HG03159 (cell line): Measurements from ENCODE around the gene GPR42.
"Not testable (repeated sequence)": the region's sequence is repeated elsewhere in the genome, so short reads cannot be mapped to it uniquely, and the experiment has no call there.

Experiments used
- ATAC-seq: cut with Tn5 transposase; IDR thresholded peaks from one replicate; pipeline ENCODE4 v1.9.1; 2021; ENCODE audit warnings: mild to moderate bottlenecking, moderate library complexity; ENCODE audit not compliant: unreplicated experiment

Gene GPR42

GRCh38 chr19:35362261-35363000 lies 8.4 kb upstream of the GPR42 start:
- ATAC-seq: no peak

- ATAC-seq: no peak
Observed at GRCh38 chr19:35363001-35363590, 7.8 kb upstream of the GPR42 start.

GRCh38 chr19:35363711-35364425 lies 7.0 kb upstream of the GPR42 start:
- ATAC-seq: no peak

- no peak for ATAC-seq
Observed at GRCh38 chr19:35365303-35365702, 5.6 kb upstream of the GPR42 start.

GRCh38 chr19:35368378-35368777 lies 2.5 kb upstream of the GPR42 start:
- ATAC-seq: no peak

- ATAC-seq: no peak
Observed at GRCh38 chr19:35369522-35369921, 1.3 kb upstream of the GPR42 start.

- no peak for ATAC-seq
Observed at GRCh38 chr19:35373492-35373891, 2.6 kb downstream of the GPR42 start.

GRCh38 chr19:35374031-35374430 lies 3.2 kb downstream of the GPR42 start:
- not testable (repeated sequence) for ATAC-seq

GRCh38 chr19:35375505-35376307 lies 4.8 kb downstream of the GPR42 start:
- no peak for ATAC-seq

GRCh38 chr19:35377656-35378055 lies 6.8 kb downstream of the GPR42 start:
- no peak for ATAC-seq

- no peak for ATAC-seq
Observed at GRCh38 chr19:35378356-35378755, 7.5 kb downstream of the GPR42 start.

GRCh38 chr19:35379545-35379944 lies 8.7 kb downstream of the GPR42 start:
- ATAC-seq: not testable (repeated sequence)

- ATAC-seq: no peak
Observed at GRCh38 chr19:35379992-35380391, 9.1 kb downstream of the GPR42 start.

GRCh38 chr19:35380450-35381124 lies 9.7 kb downstream of the GPR42 start:
- ATAC-seq: no peak

- ATAC-seq: no peak
Observed at GRCh38 chr19:35381318-35381717, 10.4 kb downstream of the GPR42 start.

GRCh38 chr19:35381926-35382325 lies 11.1 kb downstream of the GPR42 start:
- no peak for ATAC-seq

- ATAC-seq: no peak
Observed at GRCh38 chr19:35383536-35383935, 12.7 kb downstream of the GPR42 start.

GRCh38 chr19:35388277-35389054 lies 17.6 kb downstream of the GPR42 start:
- ATAC-seq: no peak

- no peak for ATAC-seq
Observed at GRCh38 chr19:35389192-35389861, 18.5 kb downstream of the GPR42 start.
